Ascending aorta (tissue), 2 donors: ENCODE data around the gene SHF. TPM values are rescaled to one million over a fixed set of nuclear protein-coding genes. Genes with fewer than 3 reads are reported as not detected.

Experiments used
- DNase-seq, 2 donors: peaks; one replicate each; pipeline ENCODE4 v3.0.0-alpha.2; 2019; ENCODE audit warnings: low spot score in 2 of 2
- H3K27ac ChIP-seq, 2 donors: fragments of 200-600 bp; sonication (generic); one replicate each; pipeline ENCODE4 v1.5.1; 2016 to 2017; ENCODE audit warnings: mild to moderate bottlenecking in 1 of 2
- H3K27me3 ChIP-seq: fragments of 200-600 bp; sonication (generic); one replicate; pipeline ENCODE4 v1.5.1; 2017
- H3K36me3 ChIP-seq, 2 donors: fragments of 200-600 bp; sonication (generic); one replicate each; pipeline ENCODE4 v1.5.1; 2016
- H3K4me1 ChIP-seq, 2 donors: fragments of 200-600 bp; sonication (generic); one replicate each; pipeline ENCODE4 v1.5.1; 2016 to 2017; ENCODE audit warnings: mild to moderate bottlenecking in 1 of 2
- H3K4me3 ChIP-seq, 2 donors: fragments of 200-600 bp; sonication (generic); one replicate each; pipeline ENCODE4 v1.5.1; 2016 to 2017; ENCODE audit warnings: mild to moderate bottlenecking in 1 of 2
- H3K9me3 ChIP-seq, 2 donors: fragments of 200-600 bp; sonication (generic); one replicate each; pipeline ENCODE4 v1.5.1; 2016
- intact Hi-C: fragments of 100-400 bp; cut with DNase I; formaldehyde crosslinking; loops from one replicate; pipeline ENCODE4 v1.15.1; 2023
- total RNA-seq: library from RNA; depleted of rRNA; stranded (reverse); fragments of >200 nt; gene quantifications from one replicate; pipeline ENCODE4 v1.1.0, GENCODE V29; 2016
- TF ChIP-seq, protein P1 (sequence below), 3 experiments: fragments of 200-600 bp in 2 of 3; fragments of 450-650 bp in 1 of 3; sonication (generic) in 2 of 3; IDR thresholded peaks; one replicate each; pipeline ENCODE4 v1.5.1; 2016 to 2019; ENCODE audit warnings: antibody characterized with exemption in 3 of 3, mild to moderate bottlenecking in 1 of 3, moderate library complexity in 1 of 3

Gene SHF
- total RNA-seq, 1 donor from 2014 or later, result 75.0 TPM

DNA sequence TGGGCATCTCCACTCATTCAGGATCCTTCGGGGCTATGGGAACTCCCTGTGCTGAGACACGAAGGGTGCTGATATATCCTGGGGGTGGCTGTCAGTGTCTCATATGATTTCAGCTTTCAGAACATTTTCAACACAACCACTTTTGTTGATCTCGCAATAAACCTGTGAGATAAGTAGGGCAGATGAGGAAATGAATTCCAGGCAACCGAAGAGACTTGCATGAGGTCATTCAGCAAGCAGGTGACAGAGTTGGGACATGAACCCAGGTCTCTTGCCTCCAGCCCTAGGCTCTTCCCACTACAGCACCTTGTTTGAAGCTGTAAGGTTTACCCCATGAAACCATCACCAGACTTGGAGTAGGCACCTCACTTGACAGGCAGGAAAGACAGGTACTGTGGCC, 41.4 kb downstream of the SHF start:
- Histone ChIP-seq H3K4me3 (no peak overlapping the region), H3K4me1 (no peaks in the 10 kb centered on the region), H3K27me3 (no peaks in the 10 kb centered on the region), H3K27ac (no peak overlapping the region), H3K36me3 (no peaks in the 10 kb centered on the region), H3K9me3 (no peaks in the 10 kb centered on the region)
- DNase-seq, result no peak
- TF ChIP-seq, protein P1, sequence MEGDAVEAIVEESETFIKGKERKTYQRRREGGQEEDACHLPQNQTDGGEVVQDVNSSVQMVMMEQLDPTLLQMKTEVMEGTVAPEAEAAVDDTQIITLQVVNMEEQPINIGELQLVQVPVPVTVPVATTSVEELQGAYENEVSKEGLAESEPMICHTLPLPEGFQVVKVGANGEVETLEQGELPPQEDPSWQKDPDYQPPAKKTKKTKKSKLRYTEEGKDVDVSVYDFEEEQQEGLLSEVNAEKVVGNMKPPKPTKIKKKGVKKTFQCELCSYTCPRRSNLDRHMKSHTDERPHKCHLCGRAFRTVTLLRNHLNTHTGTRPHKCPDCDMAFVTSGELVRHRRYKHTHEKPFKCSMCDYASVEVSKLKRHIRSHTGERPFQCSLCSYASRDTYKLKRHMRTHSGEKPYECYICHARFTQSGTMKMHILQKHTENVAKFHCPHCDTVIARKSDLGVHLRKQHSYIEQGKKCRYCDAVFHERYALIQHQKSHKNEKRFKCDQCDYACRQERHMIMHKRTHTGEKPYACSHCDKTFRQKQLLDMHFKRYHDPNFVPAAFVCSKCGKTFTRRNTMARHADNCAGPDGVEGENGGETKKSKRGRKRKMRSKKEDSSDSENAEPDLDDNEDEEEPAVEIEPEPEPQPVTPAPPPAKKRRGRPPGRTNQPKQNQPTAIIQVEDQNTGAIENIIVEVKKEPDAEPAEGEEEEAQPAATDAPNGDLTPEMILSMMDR (IDR thresholded peaks at IDR 0.05), result no peak
- intact Hi-C loops, result no loop called here

DNA sequence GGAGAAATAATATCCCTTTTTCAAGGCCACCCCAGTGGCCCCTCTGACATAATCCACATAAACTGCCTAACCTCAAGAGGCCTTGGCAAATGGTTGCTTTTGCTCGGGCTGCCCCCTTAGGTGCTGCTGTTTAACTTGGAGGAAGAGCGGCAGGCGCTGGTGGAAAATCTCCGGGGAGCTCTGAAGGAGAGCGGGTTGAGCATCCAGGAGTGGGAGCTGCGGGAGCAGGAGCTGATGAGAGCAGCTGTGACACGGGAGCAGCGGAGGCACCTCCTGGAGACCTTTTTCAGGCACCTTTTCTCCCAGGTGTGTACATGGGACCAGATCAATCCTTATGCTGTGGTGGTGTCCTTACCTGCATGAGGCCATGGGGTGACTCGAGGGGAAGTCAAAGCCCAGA, 43.0 kb downstream of the SHF start:
- no peak for DNase-seq
- no peak overlapping the region for H3K4me3 ChIP-seq

DNA sequence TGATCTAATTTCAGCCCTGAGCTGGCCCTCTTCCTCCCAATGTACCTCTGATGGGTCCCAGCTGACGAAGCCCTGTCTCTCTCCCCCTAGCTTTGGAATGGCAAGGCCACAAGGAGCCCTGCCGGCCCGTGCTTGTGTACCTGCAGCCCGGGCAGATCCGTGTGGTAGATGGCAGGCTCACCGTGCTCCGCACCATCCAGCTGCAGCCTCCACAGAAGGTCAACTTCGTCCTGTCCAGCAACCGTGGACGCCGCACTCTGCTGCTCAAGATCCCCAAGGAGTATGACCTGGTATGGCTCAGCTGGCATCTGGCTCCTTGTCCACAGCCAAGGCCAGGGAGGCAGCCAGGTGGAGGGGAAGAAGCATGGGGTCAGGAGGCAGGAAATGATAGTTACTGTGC, 43.8 kb downstream of the SHF start:
- TF ChIP-seq, protein P1 (IDR thresholded peaks at IDR 0.05), result no peak
- H3K4me3 ChIP-seq, result no peak overlapping the region
- intact Hi-C loops, result no loop called here
- no peaks in the 10 kb centered on the region for H3K27me3 ChIP-seq
- H3K4me1 ChIP-seq, result no peaks in the 10 kb centered on the region
- H3K27ac ChIP-seq, result no peak overlapping the region
- no peak for DNase-seq
- H3K36me3 ChIP-seq, result no peaks in the 10 kb centered on the region
- no peaks in the 10 kb centered on the region for H3K9me3 ChIP-seq

More for the DNA sequence above, 43.0 kb downstream of the SHF start:
- TF ChIP-seq, protein P1 (IDR thresholded peaks at IDR 0.05), result no peak
- Histone ChIP-seq H3K4me1 (no peaks in the 10 kb centered on the region), H3K36me3 (no peaks in the 10 kb centered on the region), H3K27me3 (no peaks in the 10 kb centered on the region), H3K27ac (no peak overlapping the region), H3K9me3 (no peaks in the 10 kb centered on the region)
- intact Hi-C loops, result no loop called here

DNA sequence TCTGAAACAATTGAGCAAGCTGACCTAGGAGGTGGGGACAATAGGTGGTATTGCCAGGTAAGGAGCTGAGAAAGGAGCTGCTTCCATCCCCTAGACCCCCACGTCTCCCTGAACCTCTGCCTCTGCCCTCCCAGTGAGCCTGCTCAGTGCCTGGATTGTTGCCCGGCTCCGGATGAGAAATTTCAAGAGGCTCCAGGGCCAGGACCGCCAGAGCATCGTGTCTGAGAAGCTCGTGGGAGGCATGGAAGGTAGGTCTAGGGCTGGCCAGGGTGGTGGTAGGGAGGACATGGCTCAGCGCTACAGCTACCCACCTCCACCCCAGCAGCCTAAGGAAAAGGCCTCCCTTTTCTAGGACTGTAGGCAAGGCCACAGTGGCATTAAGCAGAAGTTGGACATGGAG, 44.7 kb downstream of the SHF start:
- TF ChIP-seq, protein P1 (IDR thresholded peaks at IDR 0.05), result no peak
- Histone ChIP-seq H3K4me1 (no peaks in the 10 kb centered on the region), H3K36me3 (no peaks in the 10 kb centered on the region), H3K27me3 (no peaks in the 10 kb centered on the region), H3K4me3 (no peak overlapping the region), H3K9me3 (no peaks in the 10 kb centered on the region), H3K27ac (no peak overlapping the region)
- intact Hi-C loops, result no loop called here
- no peak for DNase-seq

DNA sequence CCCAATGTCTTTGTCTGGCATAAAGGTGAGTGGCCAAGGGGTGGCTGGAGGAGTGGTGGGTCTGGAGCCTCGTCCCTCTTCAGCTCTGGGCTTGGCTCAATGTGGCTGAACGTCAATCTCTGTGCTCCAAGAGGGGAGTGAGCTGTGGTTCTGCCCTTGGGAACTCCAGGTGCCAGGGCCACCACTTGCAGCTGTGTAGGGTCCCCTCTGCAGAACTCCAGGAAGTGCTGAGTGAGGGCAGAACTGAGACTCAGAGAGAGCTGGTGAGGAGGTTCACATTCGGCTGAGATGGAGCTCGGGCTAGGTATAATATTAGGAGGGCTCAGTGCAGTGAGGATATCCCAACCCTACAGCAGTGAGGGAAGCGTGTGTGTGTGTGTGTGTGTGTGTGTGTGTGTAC, 46.4 kb downstream of the SHF start:
- TF ChIP-seq, protein P1 (IDR thresholded peaks at IDR 0.05), result no peak
- Histone ChIP-seq H3K27me3 (no peaks in the 10 kb centered on the region), H3K27ac (no peak overlapping the region), H3K4me3 (no peak overlapping the region), H3K9me3 (no peaks in the 10 kb centered on the region), H3K4me1 (no peaks in the 10 kb centered on the region), H3K36me3 (no peaks in the 10 kb centered on the region)
- no peak for DNase-seq
- intact Hi-C loops, result no loop called here

DNA sequence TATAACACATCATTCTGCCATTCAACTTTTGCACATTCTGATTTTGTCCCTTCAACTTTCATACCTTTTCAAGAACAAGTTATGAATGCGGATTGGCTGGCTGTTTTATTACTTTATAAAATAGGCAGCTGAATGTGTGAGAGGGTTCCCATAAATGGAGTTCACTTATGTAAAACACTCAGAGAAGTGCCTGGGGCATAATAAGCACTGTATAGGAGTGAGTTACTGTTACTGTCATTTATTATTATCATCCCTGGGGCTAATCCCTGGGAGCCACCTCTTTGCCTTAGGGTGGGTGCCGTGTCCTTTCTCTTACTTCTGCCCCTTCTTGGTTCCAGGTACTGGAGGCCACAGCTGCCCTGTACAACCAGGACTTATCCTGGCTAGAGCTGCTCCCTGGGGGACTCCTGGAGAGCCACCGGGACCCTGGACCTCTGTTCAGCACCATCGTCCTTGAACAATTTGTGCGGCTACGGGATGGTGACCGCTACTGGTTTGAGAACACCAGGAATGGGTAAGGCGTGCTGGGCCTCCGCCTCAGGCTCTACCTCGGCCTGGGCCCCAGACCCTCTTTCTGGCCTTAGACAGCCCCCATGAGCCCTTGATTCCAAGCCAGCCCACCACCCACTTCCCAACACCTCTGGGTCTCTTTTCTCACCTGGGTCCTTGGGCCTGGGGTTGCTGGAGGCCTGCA, 47.1 kb downstream of the SHF start:
- Histone ChIP-seq H3K9me3 (no peaks in the 10 kb centered on the region), H3K36me3 (no peaks in the 10 kb centered on the region), H3K27me3 (no peaks in the 10 kb centered on the region), H3K27ac (no peak overlapping the region), H3K4me3 (no peak overlapping the region), H3K4me1 (no peaks in the 10 kb centered on the region)
- TF ChIP-seq, protein P1 (IDR thresholded peaks at IDR 0.05), result no peak
- DNase-seq, result no peak
- intact Hi-C loops, result no loop called here
